Measurements from ENCODE around the gene SERPINA12.
A peak's percentile ranks its signal among the peaks of the same experiment; 100 is the strongest.

SERPINA12 gene

GRCh38 chr14:94455928-94456327, 53.3 kb downstream of the SERPINA12 start:
- no peak overlapping the region for H3K4me3 ChIP-seq (ENCODE audit: low read length)
- no peaks in the 10 kb centered on the region for H3K79me2 ChIP-seq (ENCODE audit: control insufficient read depth, low read length)
- peaks cover 77% of the 10 kb centered on the region for H3K4me1 ChIP-seq (ENCODE audit: control insufficient read depth, low read length)
- no peaks in the 10 kb centered on the region for H3K9me2 ChIP-seq (replicated peaks; ENCODE audit: control insufficient read depth, low read length)
- H3K36me3 ChIP-seq (ENCODE audit: control insufficient read depth, low read length): no peaks in the 10 kb centered on the region
- H3K4me2 ChIP-seq (ENCODE audit: low read length): no peak overlapping the region
- peaks cover 17% of the 10 kb centered on the region; the same call in 1 of the 2 replicates for H3K9me3 ChIP-seq (ENCODE audit: control insufficient read depth, insufficient read depth, low read length)
- no peaks in the 10 kb centered on the region for H4K20me1 ChIP-seq (ENCODE audit: control insufficient read depth, insufficient read depth, low read depth, low read length)
- no peak overlapping the region for H3K27ac ChIP-seq (ENCODE audit: low read depth, low read length)
- H3F3A ChIP-seq (ENCODE audit: control insufficient read depth, insufficient read depth): peaks cover 16% of the 10 kb centered on the region
- no peaks in the 10 kb centered on the region for H3K27me3 ChIP-seq (ENCODE audit: control insufficient read depth, low read length)
- TF ChIP-seq EZH2phosphoT487 (IDR thresholded peaks at IDR 0.05; ENCODE audit: borderline replicate concordance, low read length) (no peak), CTCF (IDR thresholded peaks at IDR 0.05; ENCODE audit: low read depth, low read length, poor library complexity, severe bottlenecking) (no peak)

DNA sequence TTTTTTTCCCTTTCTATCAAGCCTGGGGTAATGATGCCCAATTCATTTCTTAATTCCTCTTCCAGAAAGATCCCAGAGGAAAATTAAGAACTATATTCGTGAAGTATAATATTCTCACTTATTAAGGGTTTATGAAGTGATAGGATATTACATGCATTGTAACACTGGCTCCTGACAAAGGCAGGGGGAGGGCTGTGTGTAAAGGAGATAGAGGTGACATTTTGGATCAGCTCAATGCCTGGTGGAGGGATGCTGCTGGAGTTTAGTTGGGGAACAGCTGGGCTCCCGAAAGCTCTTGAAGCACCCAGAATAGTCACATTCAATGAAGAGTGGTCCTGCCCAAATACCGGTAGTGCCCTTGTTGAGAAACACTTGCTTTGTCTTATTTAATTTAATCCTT, 57.4 kb downstream of the SERPINA12 start:
- Histone ChIP-seq H3K27ac (ENCODE audit: low read depth, low read length) (peak overlapping the region; percentile 93), H3K27me3 (ENCODE audit: control insufficient read depth, low read length) (no peaks in the 10 kb centered on the region), H3K4me2 (ENCODE audit: low read length) (peak overlapping the region; percentile 98), H3K9me3 (ENCODE audit: control insufficient read depth, insufficient read depth, low read length) (0 out of 2 replicates have a peak, but pooled peaks cover 3% of the 10 kb centered on the region), H3K4me1 (ENCODE audit: control insufficient read depth, low read length) (peaks cover 56% of the 10 kb centered on the region), H3F3A (ENCODE audit: control insufficient read depth, insufficient read depth) (peaks cover 19% of the 10 kb centered on the region), H3K36me3 (ENCODE audit: control insufficient read depth, low read length) (no peaks in the 10 kb centered on the region), H4K20me1 (ENCODE audit: control insufficient read depth, insufficient read depth, low read depth, low read length) (no peaks in the 10 kb centered on the region), H3K9me2 (replicated peaks; ENCODE audit: control insufficient read depth, low read length) (no peaks in the 10 kb centered on the region), H3K4me3 (ENCODE audit: low read length) (peak overlapping the region; percentile 75), H3K79me2 (ENCODE audit: control insufficient read depth, low read length) (no peaks in the 10 kb centered on the region)
- no peak for TF ChIP-seq EZH2phosphoT487 (IDR thresholded peaks at IDR 0.05; ENCODE audit: borderline replicate concordance, low read length)
- no peak for TF ChIP-seq CTCF (IDR thresholded peaks at IDR 0.05; ENCODE audit: low read depth, low read length, poor library complexity, severe bottlenecking)

DNA sequence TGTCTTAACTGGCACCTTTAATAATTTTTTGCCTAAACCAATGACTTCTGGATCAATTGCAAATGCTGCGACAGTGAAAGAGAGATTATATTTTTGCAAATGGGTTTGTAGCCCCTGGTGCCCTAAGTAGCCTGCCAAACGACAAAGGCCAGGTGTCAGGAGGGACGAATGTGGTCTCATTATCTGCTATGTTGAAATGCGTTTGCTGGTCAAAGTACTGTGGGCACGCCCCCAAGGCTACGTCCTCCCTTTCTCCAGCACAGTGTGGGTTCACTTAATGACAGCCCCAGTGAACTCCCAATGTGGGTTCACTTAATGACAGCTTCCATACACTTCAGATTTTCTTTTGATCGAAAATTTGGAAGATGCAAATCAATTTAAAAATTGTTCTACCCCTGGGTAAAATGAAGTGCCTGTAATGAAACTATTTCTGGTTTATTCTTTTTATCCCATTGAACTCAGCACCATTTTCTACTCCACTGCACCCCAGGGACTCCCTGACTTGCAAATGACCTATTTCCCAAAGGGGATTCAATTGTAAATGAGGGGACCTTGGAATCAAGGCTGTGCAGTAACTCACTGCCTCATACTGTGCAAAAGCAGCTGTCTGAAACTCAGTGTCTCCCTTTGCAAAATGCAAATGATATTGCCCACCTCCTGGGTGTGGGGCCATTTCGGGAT, 58.0 kb downstream of the SERPINA12 start:
- no peak for TF ChIP-seq CTCF (IDR thresholded peaks at IDR 0.05; ENCODE audit: low read depth, low read length, poor library complexity, severe bottlenecking)
- TF ChIP-seq EZH2phosphoT487 (IDR thresholded peaks at IDR 0.05; ENCODE audit: borderline replicate concordance, low read length): no peak
- no peaks in the 10 kb centered on the region for H3K9me2 ChIP-seq (replicated peaks; ENCODE audit: control insufficient read depth, low read length)
- H3K4me3 ChIP-seq (ENCODE audit: low read length): peak overlapping the region; percentile 75

More for the DNA sequence above, 58.0 kb downstream of the SERPINA12 start:
- Histone ChIP-seq H3K4me2 (ENCODE audit: low read length) (peak overlapping the region; percentile 98), H3K4me1 (ENCODE audit: control insufficient read depth, low read length) (peaks cover 50% of the 10 kb centered on the region), H3F3A (ENCODE audit: control insufficient read depth, insufficient read depth) (peaks cover 19% of the 10 kb centered on the region), H3K9me3 (ENCODE audit: control insufficient read depth, insufficient read depth, low read length) (0 out of 2 replicates have a peak, but pooled peaks cover 3% of the 10 kb centered on the region), H3K36me3 (ENCODE audit: control insufficient read depth, low read length) (no peaks in the 10 kb centered on the region), H3K27me3 (ENCODE audit: control insufficient read depth, low read length) (no peaks in the 10 kb centered on the region), H3K27ac (ENCODE audit: low read depth, low read length) (peak overlapping the region; percentile 93), H4K20me1 (ENCODE audit: control insufficient read depth, insufficient read depth, low read depth, low read length) (no peaks in the 10 kb centered on the region), H3K79me2 (ENCODE audit: control insufficient read depth, low read length) (no peaks in the 10 kb centered on the region)
